HepG2 (cell line): Measurements from ENCODE around the gene TENM3.

ENCODE experiments used
- ATF1 ChIP-seq: IDR thresholded peaks from 2 replicates; pipeline ENCODE4 v1.6.1; 2016; ENCODE audit warnings: mild to moderate bottlenecking, control low read depth
- CENPT ChIP-seq: sonication (generic); formaldehyde crosslinking; IDR thresholded peaks from 2 replicates; pipeline ENCODE4 v1.8.0; 2022; ENCODE audit warnings: low read depth, mild to moderate bottlenecking, moderate library complexity, missing genetic modification reagents
- ESRRA ChIP-seq: sonication (generic); formaldehyde crosslinking; IDR thresholded peaks from 2 replicates; pipeline ENCODE4 v1.5.1; 2020; ENCODE audit warnings: mild to moderate bottlenecking, low read depth, missing genetic modification reagents
- EZH2 ChIP-seq: conservative IDR thresholded peaks from 2 replicates; pipeline ENCODE4 v1.6.1; 2012; ENCODE audit warnings: mild to moderate bottlenecking, low read depth, low read length, moderate library complexity
- HDAC6 ChIP-seq: fragments of 200-600 bp; sonication (generic); IDR thresholded peaks from 2 replicates; pipeline ENCODE4 v1.7.0; 2017; ENCODE audit warnings: mild to moderate bottlenecking, antibody characterized with exemption, low read length, low read depth
- JUNB ChIP-seq: sonication (generic); formaldehyde crosslinking; IDR thresholded peaks from 2 replicates; pipeline ENCODE4 v1.8.0; 2022; ENCODE audit warnings: missing genetic modification reagents, mild to moderate bottlenecking, borderline replicate concordance
- POLR2AphosphoS2 ChIP-seq: IDR thresholded peaks from 2 replicates; pipeline ENCODE4 v1.6.1; 2011; ENCODE audit warnings: low read depth, low read length, improper control_type of control experiment
- PTBP1 ChIP-seq: fragments of 200-400 bp; formaldehyde crosslinking; IDR thresholded peaks from 2 replicates; pipeline ENCODE4 v1.6.1; 2018; ENCODE audit warnings: low read length, low read depth; ENCODE audit not compliant: poor library complexity, severe bottlenecking
- SMARCE1 ChIP-seq: fragments of 450-650 bp; IDR thresholded peaks from 2 replicates; pipeline ENCODE4 v1.6.1; 2017; ENCODE audit warnings: borderline replicate concordance
- SNRNP70 ChIP-seq: fragments of 200-400 bp; formaldehyde crosslinking; IDR thresholded peaks from 2 replicates; pipeline ENCODE4 v1.6.1; 2017; ENCODE audit warnings: mild to moderate bottlenecking, low read depth, low read length, moderate library complexity
- ZNF556 ChIP-seq: sonication (generic); formaldehyde crosslinking; IDR thresholded peaks from 2 replicates; pipeline ENCODE4 v1.4.0; 2020; ENCODE audit warnings: mild to moderate bottlenecking, missing genetic modification reagents, borderline replicate concordance
- TF ChIP-seq, protein P1 (sequence below): sonication (generic); formaldehyde crosslinking; IDR thresholded peaks from 2 replicates; pipeline ENCODE4 v1.4.0; 2020; ENCODE audit warnings: missing genetic modification reagents
- TF ChIP-seq, protein P2 (sequence below): sonication (generic); formaldehyde crosslinking; IDR thresholded peaks from 2 replicates; pipeline ENCODE4 v1.4.0; 2020; ENCODE audit warnings: missing genetic modification reagents; ENCODE audit errors: not compliant biosample characterization
- TF ChIP-seq, protein P3 (sequence below): sonication (generic); formaldehyde crosslinking; IDR thresholded peaks from 2 replicates; pipeline ENCODE4 v1.5.0; 2020; ENCODE audit warnings: mild to moderate bottlenecking, missing genetic modification reagents, moderate library complexity

DNA sequence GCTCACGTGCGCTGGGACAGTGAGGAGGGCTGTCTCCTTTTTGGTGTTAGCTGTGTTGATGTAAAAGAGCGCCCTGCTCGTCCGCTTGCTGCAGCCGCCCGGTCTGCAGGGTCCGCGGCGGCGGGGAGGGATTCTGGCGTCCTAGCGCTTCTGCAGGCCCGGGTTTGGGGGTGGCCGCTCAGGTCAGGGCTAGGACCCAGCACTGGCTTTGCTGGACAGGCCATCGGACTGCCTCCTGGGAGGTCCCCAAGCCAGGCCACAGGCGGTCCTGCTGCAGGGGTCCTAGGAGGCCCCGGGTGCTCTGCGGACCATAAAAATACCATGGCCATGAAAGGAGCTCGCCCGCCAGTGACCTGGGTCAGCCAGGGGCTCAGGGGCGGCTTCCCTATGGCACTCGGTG is 365.3 kb downstream of the TENM3 start:
- no peak for TF ChIP-seq ZNF556 (CRISPR knock-in tag)
- TF ChIP-seq ATF1 (CRISPR knock-in tag), result no peak
- no peak for TF ChIP-seq ESRRA
- TF ChIP-seq, protein P1, sequence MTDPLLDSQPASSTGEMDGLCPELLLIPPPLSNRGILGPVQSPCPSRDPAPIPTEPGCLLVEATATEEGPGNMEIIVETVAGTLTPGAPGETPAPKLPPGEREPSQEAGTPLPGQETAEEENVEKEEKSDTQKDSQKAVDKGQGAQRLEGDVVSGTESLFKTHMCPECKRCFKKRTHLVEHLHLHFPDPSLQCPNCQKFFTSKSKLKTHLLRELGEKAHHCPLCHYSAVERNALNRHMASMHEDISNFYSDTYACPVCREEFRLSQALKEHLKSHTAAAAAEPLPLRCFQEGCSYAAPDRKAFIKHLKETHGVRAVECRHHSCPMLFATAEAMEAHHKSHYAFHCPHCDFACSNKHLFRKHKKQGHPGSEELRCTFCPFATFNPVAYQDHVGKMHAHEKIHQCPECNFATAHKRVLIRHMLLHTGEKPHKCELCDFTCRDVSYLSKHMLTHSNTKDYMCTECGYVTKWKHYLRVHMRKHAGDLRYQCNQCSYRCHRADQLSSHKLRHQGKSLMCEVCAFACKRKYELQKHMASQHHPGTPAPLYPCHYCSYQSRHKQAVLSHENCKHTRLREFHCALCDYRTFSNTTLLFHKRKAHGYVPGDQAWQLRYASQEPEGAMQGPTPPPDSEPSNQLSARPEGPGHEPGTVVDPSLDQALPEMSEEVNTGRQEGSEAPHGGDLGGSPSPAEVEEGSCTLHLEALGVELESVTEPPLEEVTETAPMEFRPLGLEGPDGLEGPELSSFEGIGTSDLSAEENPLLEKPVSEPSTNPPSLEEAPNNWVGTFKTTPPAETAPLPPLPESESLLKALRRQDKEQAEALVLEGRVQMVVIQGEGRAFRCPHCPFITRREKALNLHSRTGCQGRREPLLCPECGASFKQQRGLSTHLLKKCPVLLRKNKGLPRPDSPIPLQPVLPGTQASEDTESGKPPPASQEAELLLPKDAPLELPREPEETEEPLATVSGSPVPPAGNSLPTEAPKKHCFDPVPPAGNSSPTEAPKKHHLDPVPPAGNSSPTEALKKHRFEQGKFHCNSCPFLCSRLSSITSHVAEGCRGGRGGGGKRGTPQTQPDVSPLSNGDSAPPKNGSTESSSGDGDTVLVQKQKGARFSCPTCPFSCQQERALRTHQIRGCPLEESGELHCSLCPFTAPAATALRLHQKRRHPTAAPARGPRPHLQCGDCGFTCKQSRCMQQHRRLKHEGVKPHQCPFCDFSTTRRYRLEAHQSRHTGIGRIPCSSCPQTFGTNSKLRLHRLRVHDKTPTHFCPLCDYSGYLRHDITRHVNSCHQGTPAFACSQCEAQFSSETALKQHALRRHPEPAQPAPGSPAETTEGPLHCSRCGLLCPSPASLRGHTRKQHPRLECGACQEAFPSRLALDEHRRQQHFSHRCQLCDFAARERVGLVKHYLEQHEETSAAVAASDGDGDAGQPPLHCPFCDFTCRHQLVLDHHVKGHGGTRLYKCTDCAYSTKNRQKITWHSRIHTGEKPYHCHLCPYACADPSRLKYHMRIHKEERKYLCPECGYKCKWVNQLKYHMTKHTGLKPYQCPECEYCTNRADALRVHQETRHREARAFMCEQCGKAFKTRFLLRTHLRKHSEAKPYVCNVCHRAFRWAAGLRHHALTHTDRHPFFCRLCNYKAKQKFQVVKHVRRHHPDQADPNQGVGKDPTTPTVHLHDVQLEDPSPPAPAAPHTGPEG (CRISPR knock-in tag), result no peak
- TF ChIP-seq, protein P2, sequence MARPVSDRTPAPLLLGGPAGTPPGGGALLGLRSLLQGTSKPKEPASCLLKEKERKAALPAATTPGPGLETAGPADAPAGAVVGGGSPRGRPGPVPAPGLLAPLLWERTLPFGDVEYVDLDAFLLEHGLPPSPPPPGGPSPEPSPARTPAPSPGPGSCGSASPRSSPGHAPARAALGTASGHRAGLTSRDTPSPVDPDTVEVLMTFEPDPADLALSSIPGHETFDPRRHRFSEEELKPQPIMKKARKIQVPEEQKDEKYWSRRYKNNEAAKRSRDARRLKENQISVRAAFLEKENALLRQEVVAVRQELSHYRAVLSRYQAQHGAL, result no peak
- TF ChIP-seq PTBP1, result no peak
- no peak for TF ChIP-seq SNRNP70
- no peak for TF ChIP-seq POLR2AphosphoS2
- no peak for TF ChIP-seq JUNB (CRISPR knock-in tag)
- TF ChIP-seq EZH2, result no peak
- TF ChIP-seq CENPT (CRISPR knock-in tag), result no peak
- TF ChIP-seq SMARCE1, result no peak
- TF ChIP-seq HDAC6, result no peak
- TF ChIP-seq, protein P3, sequence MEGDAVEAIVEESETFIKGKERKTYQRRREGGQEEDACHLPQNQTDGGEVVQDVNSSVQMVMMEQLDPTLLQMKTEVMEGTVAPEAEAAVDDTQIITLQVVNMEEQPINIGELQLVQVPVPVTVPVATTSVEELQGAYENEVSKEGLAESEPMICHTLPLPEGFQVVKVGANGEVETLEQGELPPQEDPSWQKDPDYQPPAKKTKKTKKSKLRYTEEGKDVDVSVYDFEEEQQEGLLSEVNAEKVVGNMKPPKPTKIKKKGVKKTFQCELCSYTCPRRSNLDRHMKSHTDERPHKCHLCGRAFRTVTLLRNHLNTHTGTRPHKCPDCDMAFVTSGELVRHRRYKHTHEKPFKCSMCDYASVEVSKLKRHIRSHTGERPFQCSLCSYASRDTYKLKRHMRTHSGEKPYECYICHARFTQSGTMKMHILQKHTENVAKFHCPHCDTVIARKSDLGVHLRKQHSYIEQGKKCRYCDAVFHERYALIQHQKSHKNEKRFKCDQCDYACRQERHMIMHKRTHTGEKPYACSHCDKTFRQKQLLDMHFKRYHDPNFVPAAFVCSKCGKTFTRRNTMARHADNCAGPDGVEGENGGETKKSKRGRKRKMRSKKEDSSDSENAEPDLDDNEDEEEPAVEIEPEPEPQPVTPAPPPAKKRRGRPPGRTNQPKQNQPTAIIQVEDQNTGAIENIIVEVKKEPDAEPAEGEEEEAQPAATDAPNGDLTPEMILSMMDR (CRISPR knock-in tag), result no peak
